ENCODE measurements around the gene NOTO. TPM values are rescaled to one million over a fixed set of nuclear protein-coding genes. Genes with fewer than 3 reads are reported as not detected.

NOTO gene
- total and polyA plus RNA-seq, 2 donors (not counting 1 experiment from before 2014, with no cell fraction given), result not detected

GRCh38 chr2:73156539-73157124, 45.7 kb upstream of the NOTO start:
- H3K9ac ChIP-seq (ENCODE audit: low read length), result no peak overlapping the region
- ATAC-seq (ENCODE audit: low read depth), result no peak
- no peaks in the 10 kb centered on the region for H3K9me3 Mint-ChIP-seq (ENCODE audit: insufficient read depth)
- no peak overlapping the region for H2AFZ ChIP-seq (ENCODE audit: insufficient read depth, low read depth, low read length, poor library complexity, severe bottlenecking)
- H3K79me2 ChIP-seq (ENCODE audit: control insufficient read depth, insufficient read depth, low read length), result no peaks in the 10 kb centered on the region
- TF ChIP-seq CTCF (IDR thresholded peaks at IDR 0.05) (no peak), EZH2 (IDR thresholded peaks at IDR 0.05; ENCODE audit: borderline replicate concordance, insufficient read depth, low read depth, low read length, poor library complexity, severe bottlenecking) (no peak)
- DNase-seq, result peak; percentile 13
- H3K27me3 Mint-ChIP-seq, result peaks cover 50% of the 10 kb centered on the region
- H3K4me3 ChIP-seq (ENCODE audit: control extremely low read depth in 1 of 5, extremely low read depth in 1 of 5, insufficient read depth in 1 of 5, low read depth in 2 of 5, low read length in 4 of 5), result no peak overlapping the region
- no peak overlapping the region for H3K4me2 ChIP-seq (replicated peaks; ENCODE audit: low read depth, low read length, poor library complexity, severe bottlenecking)
- no peaks in the 10 kb centered on the region for H3K4me1 Mint-ChIP-seq
- ChIA-PET POLR2A (no interaction called here), CTCF (interaction anchor here (0.9 to 1.7 kb wide), 2 partner anchors 71 to 163 kb away, joined by 3 to 4 read pairs; no protein-coding TSS in a partner anchor)
- no peaks in the 10 kb centered on the region for H4K20me1 ChIP-seq (ENCODE audit: control insufficient read depth, insufficient read depth, low read length, poor library complexity, severe bottlenecking)
- 15% methylated on average over 22 of the region's 24 CpGs for WGBS (ENCODE audit: insufficient coverage)
- H3K9me3 ChIP-seq (ENCODE audit: control extremely low read depth in 1 of 3, control insufficient read depth in 2 of 3, insufficient read depth in 1 of 3, low read length in 2 of 3), result no peaks in the 10 kb centered on the region
- no peak overlapping the region for H3K27ac Mint-ChIP-seq
- H3K36me3 ChIP-seq (replicated peaks in 1 of 2; ENCODE audit: control extremely low read depth in 1 of 2, control insufficient read depth in 1 of 2, extremely low read depth in 1 of 2, insufficient read depth in 2 of 2, low read length in 1 of 2), result no peaks in the 10 kb centered on the region
- no peak overlapping the region for H3K4me3 Mint-ChIP-seq
- peaks cover 0 to 23% (median 3%) of the 10 kb centered on the region in 4 experiments for H3K27me3 ChIP-seq (replicated peaks in 1 of 4; ENCODE audit: control extremely low read depth in 1 of 4, control insufficient read depth in 3 of 4, insufficient read depth in 4 of 4, low read length in 3 of 4)
- no peaks in the 10 kb centered on the region for H3K4me1 ChIP-seq (ENCODE audit: control insufficient read depth in 2 of 2, insufficient read depth in 2 of 2, low read length in 2 of 2)
- H3K27ac ChIP-seq (ENCODE audit: low read length in 2 of 2), result no peak overlapping the region
- intact Hi-C loops (cut with micrococcal nuclease), result no loop called here

GRCh38 chr2:73162856-73163391, 39.5 kb upstream of the NOTO start:
- Histone ChIP-seq H3K4me2 (replicated peaks; ENCODE audit: low read depth, low read length, poor library complexity, severe bottlenecking) (no peak overlapping the region), H3K9ac (ENCODE audit: low read length) (no peak overlapping the region), H3K27me3 (replicated peaks in 1 of 4; ENCODE audit: control extremely low read depth in 1 of 4, control insufficient read depth in 3 of 4, insufficient read depth in 4 of 4, low read length in 3 of 4) (peaks cover 0 to 5% (median 2%) of the 10 kb centered on the region in 4 experiments), H3K36me3 (replicated peaks in 1 of 2; ENCODE audit: control extremely low read depth in 1 of 2, control insufficient read depth in 1 of 2, extremely low read depth in 1 of 2, insufficient read depth in 2 of 2, low read length in 1 of 2) (no peaks in the 10 kb centered on the region), H2AFZ (ENCODE audit: insufficient read depth, low read depth, low read length, poor library complexity, severe bottlenecking) (no peak overlapping the region), H4K20me1 (ENCODE audit: control insufficient read depth, insufficient read depth, low read length, poor library complexity, severe bottlenecking) (no peaks in the 10 kb centered on the region), H3K79me2 (ENCODE audit: control insufficient read depth, insufficient read depth, low read length) (no peaks in the 10 kb centered on the region), H3K9me3 (ENCODE audit: control extremely low read depth in 1 of 3, control insufficient read depth in 2 of 3, insufficient read depth in 1 of 3, low read length in 2 of 3) (no peaks in the 10 kb centered on the region), H3K4me1 (ENCODE audit: control insufficient read depth in 2 of 2, insufficient read depth in 2 of 2, low read length in 2 of 2) (no peaks in the 10 kb centered on the region), H3K4me3 (ENCODE audit: control extremely low read depth in 1 of 5, extremely low read depth in 1 of 5, insufficient read depth in 1 of 5, low read depth in 2 of 5, low read length in 4 of 5) (no peak overlapping the region), H3K27ac (ENCODE audit: low read length in 2 of 2) (no peak overlapping the region)
- Mint-ChIP-seq H3K4me1 (no peaks in the 10 kb centered on the region), H3K27me3 (peaks cover 29% of the 10 kb centered on the region), H3K9me3 (ENCODE audit: insufficient read depth) (no peaks in the 10 kb centered on the region), H3K27ac (no peak overlapping the region), H3K4me3 (no peak overlapping the region)
- intact Hi-C loops (cut with micrococcal nuclease), result loop anchor here (1.0 to 5.0 kb wide), 4 partner anchors 14 to 271 kb away; partner anchors contain the start of gene SFXN5
- TF ChIP-seq EZH2 (IDR thresholded peaks at IDR 0.05; ENCODE audit: borderline replicate concordance, insufficient read depth, low read depth, low read length, poor library complexity, severe bottlenecking), result no peak
- no peak for TF ChIP-seq CTCF (IDR thresholded peaks at IDR 0.05)
- POLR2A ChIA-PET, result interaction anchor here (0.6 kb wide), 1 partner anchor 11 kb away, joined by 4 read pairs; no protein-coding TSS in a partner anchor
- ATAC-seq (ENCODE audit: low read depth), result no peak
- no peak for DNase-seq
- CTCF ChIA-PET, result interaction anchor here (0.6 to 6.2 kb wide), 8 partner anchors 14 to 391 kb away, joined by 3 to 32 read pairs (median 6); partner anchors contain the start of gene RAB11FIP5
- 74% methylated on average over 7 of the region's 14 CpGs for WGBS (ENCODE audit: insufficient coverage)

Data from B cell (primary cell).